DMS 273 (cell line): ENCODE data around the gene LRP10.
A peak's percentile ranks its signal among the peaks of the same experiment; 100 is the strongest.

ENCODE experiments used
- DNase-seq: peaks from one replicate; lab custom pipeline; 2025; ENCODE audit not compliant: unreplicated experiment; lab: John Stamatoyannopoulos, UW

LRP10 gene

DNA sequence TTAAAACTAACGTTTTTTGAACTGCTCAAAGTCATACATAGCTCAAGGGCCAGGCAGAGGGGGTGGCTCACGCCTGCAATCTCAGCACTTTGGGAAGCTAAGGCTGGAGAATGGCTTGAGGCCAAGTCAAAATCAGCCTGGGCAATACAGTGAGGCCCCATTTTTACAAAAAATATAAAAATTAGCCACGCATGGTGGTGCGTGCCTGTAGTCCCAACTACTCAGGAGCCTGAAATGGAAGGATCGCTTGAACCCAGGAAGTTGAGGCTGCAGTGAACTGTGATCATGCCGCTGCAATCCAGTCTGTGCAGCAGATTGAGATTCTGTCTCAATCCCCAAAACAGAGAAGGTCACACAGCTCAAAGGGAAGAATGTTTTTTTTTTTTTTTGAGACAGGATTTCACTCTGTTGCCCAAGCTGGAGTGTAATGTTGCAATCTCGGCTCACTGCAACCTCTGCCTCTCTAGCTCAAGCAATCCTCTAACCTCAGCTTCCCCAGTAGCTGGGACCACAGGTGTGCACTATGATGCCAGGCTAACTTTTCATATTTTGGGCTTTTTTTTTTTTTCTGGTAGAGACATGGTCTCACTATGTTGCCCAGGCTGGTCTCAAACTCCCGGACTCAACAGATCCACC lies 44.5 kb downstream of the LRP10 start:
- DNase-seq = no peak

GRCh38 chr14:22918804-22919600 lies 47.5 kb downstream of the LRP10 start, which contains the start of gene RBM23:
Gene RBM23 (minus strand): TSS chr14:22919149.
- peak; percentile 100 for DNase-seq

DNA sequence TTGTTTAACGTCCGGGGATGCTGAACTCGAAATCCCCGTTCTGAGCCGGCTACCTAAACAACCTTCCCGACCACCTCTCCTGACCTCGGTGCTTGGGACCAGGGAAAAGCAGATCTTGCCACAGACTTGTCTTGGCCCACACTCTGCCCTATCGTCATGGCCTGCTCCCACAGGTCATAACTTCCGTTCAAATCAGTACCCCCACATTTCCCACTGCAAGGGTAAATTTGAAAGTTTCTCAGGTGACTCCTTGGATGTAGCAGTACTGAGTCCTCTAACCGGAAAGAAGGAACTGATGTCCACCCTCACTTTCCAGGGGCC lies 48.0 kb downstream of the LRP10 start:
- no peak for DNase-seq

- no peak for DNase-seq
These were observed 49.2 kb downstream of the LRP10 start for GRCh38 chr14:22920697-22921096.

DNA sequence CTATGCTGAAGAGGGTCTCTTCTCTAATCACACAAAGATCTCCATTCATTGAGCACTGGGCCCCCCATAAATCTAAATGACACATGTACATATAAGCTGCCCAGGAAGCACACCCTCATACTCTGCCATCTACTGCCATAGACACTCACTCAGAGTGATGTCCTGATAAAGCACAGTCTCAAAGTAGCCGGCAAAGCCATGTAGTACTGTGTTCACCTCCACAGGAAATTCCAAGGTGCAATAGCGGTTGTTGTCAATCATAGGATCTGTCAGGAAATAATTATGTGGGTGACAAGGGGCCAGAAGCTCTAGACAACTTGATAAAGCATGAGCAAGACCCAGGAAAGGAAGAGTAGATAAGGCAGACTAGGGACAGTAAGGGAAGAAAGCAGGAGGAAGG lies 50.8 kb downstream of the LRP10 start:
- DNase-seq = no peak

DNA sequence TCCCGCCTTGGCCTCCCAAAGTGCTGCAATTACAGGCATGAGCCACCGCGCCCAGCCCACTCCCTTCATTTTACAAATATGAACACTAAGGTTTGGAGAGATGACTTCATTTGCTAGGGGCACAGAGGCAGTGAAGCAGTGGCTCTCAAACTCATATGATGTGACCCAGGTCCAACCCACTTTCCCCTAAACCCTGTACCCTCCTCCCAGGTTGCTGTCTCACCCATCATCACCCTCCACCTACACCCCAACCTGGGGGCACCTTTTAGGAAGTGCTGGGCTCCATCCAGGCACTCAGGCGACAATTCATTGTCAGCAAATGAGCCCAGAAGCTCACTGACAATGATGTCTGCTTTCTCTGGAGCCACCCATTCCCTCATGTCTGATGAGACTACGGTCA lies 52.2 kb downstream of the LRP10 start:
- no peak for DNase-seq

DNA sequence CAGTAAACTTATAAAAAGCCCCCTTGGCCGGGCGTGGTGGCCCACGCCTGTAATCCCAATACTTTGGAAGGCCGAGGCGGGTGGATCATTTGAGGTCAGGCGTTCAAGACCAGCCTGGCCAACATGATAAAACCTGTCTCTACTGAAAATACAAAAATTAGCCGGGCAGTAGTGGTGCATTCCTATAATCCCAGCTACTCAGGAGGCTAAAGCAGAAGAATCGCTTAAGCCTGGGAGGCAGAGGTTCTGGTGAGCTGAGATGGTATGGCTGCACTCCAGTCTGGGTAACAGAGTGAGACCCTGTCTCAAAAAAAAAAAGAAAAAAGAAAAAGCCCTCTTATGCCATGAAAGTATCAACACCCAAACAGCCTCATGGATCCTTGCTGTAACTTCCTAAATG lies 54.0 kb downstream of the LRP10 start:
- no peak for DNase-seq

GRCh38 chr14:22926316-22926715 lies 54.8 kb downstream of the LRP10 start:
- DNase-seq = no peak

DNA sequence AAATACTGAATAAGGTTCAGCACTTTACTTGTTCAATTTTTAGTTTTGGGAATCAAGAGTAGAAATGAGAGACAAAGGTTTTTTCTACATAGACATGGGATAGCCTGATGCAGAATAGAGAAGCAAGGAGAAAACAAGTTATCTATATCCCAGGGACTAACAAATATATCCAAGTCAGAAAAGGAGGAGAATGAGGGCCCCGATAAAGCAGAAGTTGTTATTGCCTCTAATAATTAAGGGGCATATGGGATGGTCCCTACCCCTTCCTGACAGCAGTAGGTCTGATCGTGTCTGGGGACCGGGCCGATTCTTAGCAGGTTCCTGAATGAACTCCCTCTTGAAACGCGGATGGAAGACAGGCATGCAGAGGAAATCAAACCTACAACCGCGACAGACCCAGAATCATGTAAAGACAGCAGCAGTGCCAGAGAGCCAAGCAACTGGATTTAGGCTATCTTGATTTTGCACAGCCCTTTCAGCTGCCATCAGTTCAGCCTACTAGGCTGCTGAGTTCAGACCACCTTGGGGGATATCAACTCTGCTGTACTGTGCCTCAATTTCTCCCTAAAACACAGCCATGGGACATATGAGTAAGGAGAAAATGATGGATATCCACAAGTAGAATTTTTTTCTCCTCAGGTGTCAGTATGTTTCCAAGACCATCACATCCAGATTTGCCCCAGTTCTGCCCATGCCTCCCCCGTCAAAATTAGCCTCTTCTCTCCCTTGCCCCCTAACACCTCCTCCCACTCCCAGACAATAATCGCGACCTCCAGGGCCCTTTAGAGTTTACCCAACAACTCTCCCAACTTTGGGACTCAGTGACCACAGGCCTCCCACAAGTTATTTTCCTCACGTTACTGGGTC lies 56.9 kb downstream of the LRP10 start:
- peak; percentile 32 for DNase-seq

DNA sequence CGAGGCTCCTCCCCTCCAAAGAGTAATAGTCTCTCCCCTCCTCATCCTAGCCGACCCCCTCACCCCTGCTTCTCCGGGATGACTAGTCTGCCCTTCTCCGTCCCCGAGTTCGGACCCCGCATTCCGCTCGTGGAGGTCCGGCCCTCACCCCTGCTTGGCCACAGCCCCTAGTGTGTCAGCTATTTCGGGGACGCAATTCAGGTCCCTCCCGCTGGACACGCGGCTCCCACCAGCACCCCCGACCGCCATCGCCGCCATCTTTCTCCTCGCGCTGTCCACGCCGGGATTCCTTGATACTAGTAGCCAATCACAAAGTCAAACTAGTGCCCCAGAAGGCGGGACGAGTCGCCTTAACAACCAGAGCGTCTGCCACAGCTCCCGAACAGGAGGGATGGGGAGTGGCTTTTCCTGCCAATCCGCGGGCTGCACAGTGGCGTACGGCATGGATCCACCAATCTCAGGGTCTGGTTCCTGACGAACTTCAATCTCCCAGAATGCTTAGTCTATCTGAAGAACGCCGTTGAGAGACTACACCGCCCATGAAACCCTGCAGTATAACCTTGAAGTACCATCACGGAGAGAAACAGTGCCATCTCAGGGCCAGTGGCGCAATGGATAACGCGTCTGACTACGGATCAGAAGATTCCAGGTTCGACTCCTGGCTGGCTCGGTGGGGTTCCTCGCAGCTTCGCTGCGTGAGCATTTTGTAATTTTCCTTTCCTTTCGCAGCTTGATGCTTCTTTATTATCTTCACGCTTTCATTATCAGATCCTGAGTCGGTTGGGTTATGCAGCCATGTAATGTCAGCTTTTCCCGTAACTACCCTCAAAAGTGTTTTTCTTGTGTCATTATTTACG lies 57.8 kb downstream of the LRP10 start, which contains the start of gene PRMT5:
PRMT5 (minus strand) TSS at position 273 of the 857 bp plus-strand sequence; CDS start at position 258, 15 bp downstream.
- DNase-seq = peak; percentile 99

GRCh38 chr14:22929961-22930364 lies 58.4 kb downstream of the LRP10 start:
- DNase-seq = no peak
